GM18520 (cell line): ENCODE results near the gene NRXN3.
A peak's percentile ranks its signal among the peaks of the same experiment; 100 is the strongest.

ENCODE experiments used
- ATAC-seq: cut with Tn5 transposase; IDR thresholded peaks from one replicate; pipeline ENCODE4 v1.9.1; 2021; ENCODE audit not compliant: unreplicated experiment

Gene NRXN3

DNA sequence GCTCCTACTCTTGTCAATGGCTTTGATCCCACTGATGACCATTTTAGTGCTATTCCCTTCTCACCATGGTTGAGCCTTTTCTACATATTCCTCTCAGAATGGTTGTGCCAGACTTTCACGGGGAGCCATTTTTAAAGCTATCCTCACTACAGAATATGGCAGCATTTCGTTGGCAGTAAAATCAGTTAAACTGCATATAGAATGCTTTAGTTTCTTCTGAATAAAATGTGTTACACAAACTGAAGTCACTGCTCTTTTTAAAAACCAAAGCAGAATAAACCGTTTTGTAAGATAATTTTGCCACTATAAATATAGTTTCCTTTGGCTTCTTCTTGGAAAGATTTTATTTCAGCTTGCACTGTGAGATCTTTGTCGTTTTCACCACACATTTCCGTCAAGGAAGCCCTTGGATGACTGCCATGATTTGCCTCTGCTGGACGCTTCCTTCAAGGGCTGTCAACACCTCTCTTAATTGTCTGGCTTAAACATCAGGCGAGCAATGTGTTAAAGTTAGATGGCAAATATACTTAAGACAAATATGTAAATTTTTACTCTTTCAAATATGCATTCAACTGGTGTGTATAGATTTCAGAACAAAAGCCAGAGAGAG, 1416.9 kb downstream of the NRXN3 start:
- ATAC-seq, result no peak

DNA sequence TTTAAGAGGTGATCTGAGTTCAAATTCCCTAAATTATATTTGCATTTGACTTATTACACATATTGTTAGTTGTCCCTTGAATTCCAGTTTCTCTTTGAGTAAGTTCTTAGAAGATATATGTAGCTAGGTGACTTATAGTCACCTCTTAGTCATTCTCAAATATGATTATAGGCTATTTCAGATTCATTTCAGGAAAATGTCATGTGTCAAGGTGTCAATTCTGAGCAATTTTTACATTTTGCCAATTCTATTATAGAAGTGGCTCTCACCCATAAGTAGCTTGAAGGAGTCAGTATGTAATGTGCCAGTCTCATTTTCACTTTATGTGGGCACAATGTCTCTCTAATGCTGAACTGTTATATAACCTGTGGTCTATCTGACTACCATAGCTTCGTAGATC, 1417.7 kb downstream of the NRXN3 start:
- ATAC-seq, result peak; percentile 46

DNA sequence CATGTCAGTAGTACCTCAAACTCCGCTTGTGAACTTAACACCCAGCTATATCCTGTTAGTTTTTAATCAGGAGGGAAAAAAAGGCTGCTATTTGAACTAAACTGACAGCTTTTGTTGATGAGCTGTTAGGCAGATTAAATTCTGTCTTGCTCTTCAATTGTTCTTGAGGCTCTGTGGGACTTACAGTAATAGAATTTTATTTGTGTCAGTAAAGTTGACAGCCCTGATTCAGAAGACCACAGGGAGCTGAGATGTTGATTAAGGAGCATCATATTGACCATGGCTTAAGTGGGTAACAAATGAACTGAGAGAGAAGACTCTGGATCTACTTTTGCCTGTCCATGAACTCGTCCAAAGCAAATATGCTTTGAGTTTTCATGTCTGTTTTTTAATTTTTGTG, 1418.2 kb downstream of the NRXN3 start:
- no peak for ATAC-seq

- ATAC-seq, result no peak
Measured at GRCh38 chr14:79596551-79596950, 1426.4 kb downstream of the NRXN3 start.

DNA sequence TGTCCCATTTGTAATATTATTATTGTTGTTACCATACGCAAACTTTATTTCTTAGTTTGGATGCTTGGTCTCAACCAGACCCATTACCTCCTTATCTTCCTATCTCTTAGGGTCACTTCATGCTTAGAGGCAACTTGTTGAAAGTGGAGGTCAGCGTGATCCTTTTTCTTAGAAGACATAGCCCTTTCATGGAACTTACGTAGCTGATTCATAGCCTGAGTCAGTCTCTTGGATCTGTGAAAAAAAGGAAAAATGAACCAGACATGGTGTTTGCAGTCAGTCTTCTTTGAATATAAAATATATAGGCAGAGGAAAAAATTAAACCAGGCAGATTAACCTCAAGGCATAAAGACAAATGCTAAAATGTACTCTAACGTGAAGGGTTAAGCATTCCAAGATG, 1427.4 kb downstream of the NRXN3 start:
- ATAC-seq, result no peak

DNA sequence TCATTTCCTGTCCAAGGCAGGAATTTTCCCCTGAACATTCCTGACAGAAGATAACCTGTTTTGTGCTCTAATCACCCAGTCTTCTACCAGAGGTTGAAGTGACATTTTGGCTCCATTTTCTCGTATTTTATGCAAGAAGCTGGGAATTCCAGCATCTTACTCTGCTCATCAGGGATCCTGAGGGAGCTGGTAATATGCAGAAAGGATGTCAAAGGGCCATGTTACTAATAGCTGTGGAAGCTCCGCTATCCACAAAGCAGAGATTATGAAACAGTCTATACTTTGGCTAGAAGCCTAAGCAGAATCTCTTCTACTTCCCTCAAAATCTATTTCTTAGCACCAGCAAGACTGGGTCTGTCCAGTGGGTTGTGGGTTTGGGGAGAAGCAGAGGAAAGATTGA, 1428.2 kb downstream of the NRXN3 start:
- no peak for ATAC-seq

DNA sequence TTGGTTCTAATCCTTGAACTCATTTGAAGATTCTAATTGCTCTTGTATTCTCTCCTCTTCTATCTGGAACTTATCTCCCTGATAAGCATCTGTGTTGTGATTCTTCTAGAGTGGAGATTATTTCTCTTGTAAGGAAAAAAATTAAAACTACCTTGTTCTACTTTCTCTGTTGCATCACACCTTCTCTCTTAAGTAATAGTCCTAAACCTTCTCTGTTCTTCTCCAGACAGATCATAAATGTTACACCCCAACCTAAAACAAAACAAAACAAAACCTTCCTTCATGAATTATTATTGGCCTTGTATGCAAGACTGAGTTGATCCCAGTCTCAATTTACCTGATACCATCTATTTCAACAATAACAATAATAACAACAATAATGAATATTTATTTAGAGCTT, 1429.1 kb downstream of the NRXN3 start:
- ATAC-seq, result no peak

- ATAC-seq, result no peak
Measured at GRCh38 chr14:79600406-79600805, 1430.2 kb downstream of the NRXN3 start.

DNA sequence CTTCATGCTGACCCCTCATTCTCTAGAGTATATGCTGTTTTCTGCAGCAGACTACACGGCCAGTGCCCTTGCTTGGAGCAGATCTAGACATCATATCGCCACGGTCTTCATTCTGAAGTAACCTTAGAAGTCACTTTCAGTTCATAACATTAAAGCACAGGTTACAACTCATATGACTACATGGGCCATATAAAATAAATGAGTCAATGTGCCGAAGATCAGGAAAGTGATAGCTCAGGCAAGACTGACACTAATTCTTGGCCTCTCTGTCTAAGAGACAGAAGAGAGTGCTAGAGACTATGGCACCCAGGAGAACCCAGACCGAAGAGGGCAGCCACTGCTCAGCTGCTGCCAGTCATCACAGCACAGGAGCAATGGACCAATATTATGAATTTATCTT, 1431.4 kb downstream of the NRXN3 start:
- ATAC-seq, result no peak

- no peak for ATAC-seq
Measured at GRCh38 chr14:79602045-79602444, 1431.9 kb downstream of the NRXN3 start.

- ATAC-seq, result no peak
Measured at GRCh38 chr14:79602742-79603141, 1432.6 kb downstream of the NRXN3 start.

GRCh38 chr14:79605849-79606248, 1435.7 kb downstream of the NRXN3 start:
- no peak for ATAC-seq

DNA sequence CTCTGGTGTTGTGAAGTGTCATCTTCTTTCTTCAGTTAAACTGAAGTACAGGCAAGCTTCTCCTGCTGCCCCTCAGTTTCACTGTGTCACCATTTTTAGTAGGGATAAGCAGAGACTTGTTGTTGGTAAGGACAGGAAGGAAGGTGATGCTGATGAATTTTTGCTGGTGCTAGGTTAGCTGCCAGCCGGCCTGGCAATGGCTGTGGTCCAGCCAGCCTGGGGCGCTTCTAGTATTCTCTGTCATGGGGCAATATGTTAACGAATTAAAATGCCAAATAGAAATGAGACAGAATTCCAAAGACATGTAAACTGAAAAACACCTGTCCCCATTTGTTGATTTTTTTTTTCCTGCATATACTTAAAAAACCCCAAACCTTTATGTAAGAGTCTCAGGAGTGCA, 1438.3 kb downstream of the NRXN3 start:
- ATAC-seq, result no peak

GRCh38 chr14:79613625-79614024, 1443.5 kb downstream of the NRXN3 start:
- ATAC-seq, result no peak

- no peak for ATAC-seq
Measured at GRCh38 chr14:79614448-79614847, 1444.3 kb downstream of the NRXN3 start.

GRCh38 chr14:79627058-79627457, 1456.9 kb downstream of the NRXN3 start:
- ATAC-seq, result no peak

- ATAC-seq, result no peak
Measured at GRCh38 chr14:79629411-79630287, 1459.5 kb downstream of the NRXN3 start.

DNA sequence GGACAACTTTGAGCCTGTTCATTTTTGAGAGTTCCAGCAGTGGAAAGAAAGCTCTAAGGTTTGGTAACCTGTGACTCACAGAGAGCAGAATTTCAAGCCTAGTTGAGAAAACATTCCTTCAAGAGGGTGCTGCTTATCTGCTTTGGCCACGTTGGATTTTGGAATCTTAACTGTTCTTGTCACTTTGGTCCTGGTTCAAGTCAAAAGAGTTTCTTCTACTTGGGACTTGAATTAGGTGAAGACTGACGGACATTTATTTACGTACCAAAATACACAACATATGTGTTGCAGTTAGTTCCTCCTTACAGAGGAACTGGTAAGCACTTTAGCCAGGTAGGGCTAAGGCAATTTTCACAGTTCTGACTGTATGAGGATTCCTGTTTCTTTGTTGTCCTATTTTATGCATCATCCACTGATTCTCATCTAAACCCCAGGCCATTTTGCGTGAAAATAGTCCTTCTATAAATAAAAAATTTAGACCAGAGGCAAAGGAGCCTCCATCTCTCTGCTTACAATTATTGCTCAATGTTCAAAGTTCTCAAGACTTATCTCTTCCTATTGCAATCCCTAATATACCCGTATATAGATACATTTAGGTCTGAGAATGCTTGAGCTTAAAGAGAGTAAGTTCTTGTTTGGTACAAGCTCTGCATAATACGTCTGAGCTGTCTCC, 1460.3 kb downstream of the NRXN3 start:
- ATAC-seq, result no peak

GRCh38 chr14:79631276-79631675, 1461.1 kb downstream of the NRXN3 start:
- no peak for ATAC-seq

- no peak for ATAC-seq
Measured at GRCh38 chr14:79638672-79639266, 1468.6 kb downstream of the NRXN3 start.

GRCh38 chr14:79639613-79640012, 1469.4 kb downstream of the NRXN3 start:
- no peak for ATAC-seq

DNA sequence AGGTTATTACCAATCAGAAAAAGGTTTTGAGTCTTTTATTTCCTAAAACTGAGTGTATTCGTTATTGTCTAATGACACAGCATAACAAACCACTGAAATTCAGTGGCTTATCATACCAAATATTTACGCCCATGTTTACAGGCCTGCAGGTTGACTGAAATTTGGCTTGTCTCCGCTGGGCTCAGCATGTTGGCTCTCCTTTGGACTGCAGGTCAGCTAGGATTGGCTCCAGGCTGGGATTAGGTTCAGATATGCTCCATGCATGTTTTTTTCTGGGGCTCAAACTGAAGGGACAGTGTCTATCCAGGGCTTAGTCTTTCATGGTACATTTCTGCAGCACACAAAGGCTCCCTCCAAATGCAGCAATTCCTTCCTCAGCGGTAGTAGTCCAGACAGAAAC, 1471.2 kb downstream of the NRXN3 start:
- no peak for ATAC-seq
